ENCODE data around the gene ATP11A.
"Not testable (repeated sequence)": the region's sequence is repeated elsewhere in the genome, so short reads cannot be mapped to it uniquely, and the experiment has no call there.

The ATP11A gene

GRCh38 chr13:112869202-112870050 lies 179.6 kb downstream of the ATP11A start:
- Histone ChIP-seq H3K9ac (ENCODE audit: low read length) (no peak overlapping the region), H3K4me3 (ENCODE audit: low read length) (no peak overlapping the region), H2AFZ (ENCODE audit: low read depth, low read length) (no peak overlapping the region), H3K27ac (ENCODE audit: low read length) (no peak overlapping the region), H3K79me2 (ENCODE audit: low read length) (no peaks in the 10 kb centered on the region), H3K27me3 (ENCODE audit: low read depth, low read length) (no peaks in the 10 kb centered on the region), H3K4me2 (ENCODE audit: low read length) (no peak overlapping the region), H3K4me1 (ENCODE audit: low read length) (peaks cover 6% of the 10 kb centered on the region; the same call in 1 of the 2 replicates), H4K20me1 (ENCODE audit: insufficient read depth, low read length) (peaks cover 6% of the 10 kb centered on the region; the same call in 1 of the 2 replicates), H3K9me3 (ENCODE audit: insufficient read depth, low read length) (no peaks in the 10 kb centered on the region), H3K36me3 (replicated peaks; ENCODE audit: low read depth, low read length) (peaks cover 17% of the 10 kb centered on the region)
- TF ChIP-seq CTCF (IDR thresholded peaks at IDR 0.05; ENCODE audit: low read depth, low read length) (no peak), EZH2phosphoT487 (IDR thresholded peaks at IDR 0.05; ENCODE audit: low read depth) (no peak)

GRCh38 chr13:112870051-112870331 lies 180.2 kb downstream of the ATP11A start:
- H3K36me3 ChIP-seq (replicated peaks; ENCODE audit: low read depth, low read length) = peaks cover 17% of the 10 kb centered on the region
- no peak overlapping the region for H3K27ac ChIP-seq (ENCODE audit: low read length)
- no peak for TF ChIP-seq EZH2phosphoT487 (IDR thresholded peaks at IDR 0.05; ENCODE audit: low read depth)
- H3K4me1 ChIP-seq (ENCODE audit: low read length) = peaks cover 6% of the 10 kb centered on the region; the same call in 1 of the 2 replicates
- H3K9ac ChIP-seq (ENCODE audit: low read length) = no peak overlapping the region
- no peaks in the 10 kb centered on the region for H3K27me3 ChIP-seq (ENCODE audit: low read depth, low read length)
- H3K4me3 ChIP-seq (ENCODE audit: low read length) = no peak overlapping the region
- no peak overlapping the region for H2AFZ ChIP-seq (ENCODE audit: low read depth, low read length)
- H4K20me1 ChIP-seq (ENCODE audit: insufficient read depth, low read length) = peaks cover 6% of the 10 kb centered on the region; the same call in 1 of the 2 replicates
- no peak overlapping the region for H3K4me2 ChIP-seq (ENCODE audit: low read length)
- H3K9me3 ChIP-seq (ENCODE audit: insufficient read depth, low read length) = no peaks in the 10 kb centered on the region
- no peaks in the 10 kb centered on the region for H3K79me2 ChIP-seq (ENCODE audit: low read length)

DNA sequence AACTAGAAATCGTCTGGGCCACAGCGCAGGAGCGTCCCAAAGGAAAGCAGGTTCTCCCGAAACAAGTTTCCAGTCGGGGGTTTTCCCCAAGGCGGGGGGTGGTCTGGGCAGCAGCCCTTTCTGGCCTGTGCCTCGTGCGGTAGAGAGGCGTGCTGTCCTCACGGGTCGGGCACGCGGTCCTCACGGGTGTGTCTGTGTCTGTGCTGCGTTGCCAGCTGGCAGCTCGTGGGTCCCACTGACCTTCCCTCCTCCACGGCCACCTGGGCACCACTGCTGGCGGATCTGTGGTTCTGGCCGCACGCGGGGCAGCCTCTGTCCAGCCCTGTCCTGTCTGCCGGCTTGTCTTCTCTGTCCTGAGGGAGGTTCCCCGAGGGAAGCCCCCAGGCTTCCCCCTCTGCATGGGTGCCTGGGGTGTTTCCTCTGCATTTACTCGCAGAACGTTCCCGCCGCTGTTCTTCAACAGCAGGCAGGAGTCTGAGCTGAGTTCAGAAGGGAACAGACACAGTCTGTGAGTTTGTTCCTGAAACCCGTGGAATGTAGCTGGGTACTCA lies 181.0 kb downstream of the ATP11A start:
- H4K20me1 ChIP-seq (ENCODE audit: insufficient read depth, low read length) = peaks cover 6% of the 10 kb centered on the region; the same call in 1 of the 2 replicates
- no peak overlapping the region for H3K4me3 ChIP-seq (ENCODE audit: low read length)
- peaks cover 19% of the 10 kb centered on the region for H3K36me3 ChIP-seq (replicated peaks; ENCODE audit: low read depth, low read length)
- TF ChIP-seq CTCF (IDR thresholded peaks at IDR 0.05; ENCODE audit: low read depth, low read length) (no peak), EZH2phosphoT487 (IDR thresholded peaks at IDR 0.05; ENCODE audit: low read depth) (no peak)
- no peaks in the 10 kb centered on the region for H3K9me3 ChIP-seq (ENCODE audit: insufficient read depth, low read length)
- no peaks in the 10 kb centered on the region for H3K27me3 ChIP-seq (ENCODE audit: low read depth, low read length)
- no peak overlapping the region for H3K27ac ChIP-seq (ENCODE audit: low read length)
- H2AFZ ChIP-seq (ENCODE audit: low read depth, low read length) = no peak overlapping the region
- H3K4me1 ChIP-seq (ENCODE audit: low read length) = peaks cover 6% of the 10 kb centered on the region; the same call in 1 of the 2 replicates
- H3K9ac ChIP-seq (ENCODE audit: low read length) = no peak overlapping the region
- H3K79me2 ChIP-seq (ENCODE audit: low read length) = no peaks in the 10 kb centered on the region
- H3K4me2 ChIP-seq (ENCODE audit: low read length) = no peak overlapping the region

GRCh38 chr13:112871742-112872141 lies 181.9 kb downstream of the ATP11A start:
- TF ChIP-seq CTCF (IDR thresholded peaks at IDR 0.05; ENCODE audit: low read depth, low read length) = no peak
- Histone ChIP-seq H3K4me2 (ENCODE audit: low read length) (no peak overlapping the region), H3K9me3 (ENCODE audit: insufficient read depth, low read length) (no peaks in the 10 kb centered on the region), H3K27me3 (ENCODE audit: low read depth, low read length) (no peaks in the 10 kb centered on the region), H3K4me3 (ENCODE audit: low read length) (no peak overlapping the region), H3K36me3 (replicated peaks; ENCODE audit: low read depth, low read length) (peaks cover 15% of the 10 kb centered on the region), H3K27ac (ENCODE audit: low read length) (no peak overlapping the region), H3K79me2 (ENCODE audit: low read length) (no peaks in the 10 kb centered on the region), H3K4me1 (ENCODE audit: low read length) (peaks cover 6% of the 10 kb centered on the region; the same call in 1 of the 2 replicates), H2AFZ (ENCODE audit: low read depth, low read length) (no peak overlapping the region), H4K20me1 (ENCODE audit: insufficient read depth, low read length) (peaks cover 6% of the 10 kb centered on the region; the same call in 1 of the 2 replicates), H3K9ac (ENCODE audit: low read length) (no peak overlapping the region)

DNA sequence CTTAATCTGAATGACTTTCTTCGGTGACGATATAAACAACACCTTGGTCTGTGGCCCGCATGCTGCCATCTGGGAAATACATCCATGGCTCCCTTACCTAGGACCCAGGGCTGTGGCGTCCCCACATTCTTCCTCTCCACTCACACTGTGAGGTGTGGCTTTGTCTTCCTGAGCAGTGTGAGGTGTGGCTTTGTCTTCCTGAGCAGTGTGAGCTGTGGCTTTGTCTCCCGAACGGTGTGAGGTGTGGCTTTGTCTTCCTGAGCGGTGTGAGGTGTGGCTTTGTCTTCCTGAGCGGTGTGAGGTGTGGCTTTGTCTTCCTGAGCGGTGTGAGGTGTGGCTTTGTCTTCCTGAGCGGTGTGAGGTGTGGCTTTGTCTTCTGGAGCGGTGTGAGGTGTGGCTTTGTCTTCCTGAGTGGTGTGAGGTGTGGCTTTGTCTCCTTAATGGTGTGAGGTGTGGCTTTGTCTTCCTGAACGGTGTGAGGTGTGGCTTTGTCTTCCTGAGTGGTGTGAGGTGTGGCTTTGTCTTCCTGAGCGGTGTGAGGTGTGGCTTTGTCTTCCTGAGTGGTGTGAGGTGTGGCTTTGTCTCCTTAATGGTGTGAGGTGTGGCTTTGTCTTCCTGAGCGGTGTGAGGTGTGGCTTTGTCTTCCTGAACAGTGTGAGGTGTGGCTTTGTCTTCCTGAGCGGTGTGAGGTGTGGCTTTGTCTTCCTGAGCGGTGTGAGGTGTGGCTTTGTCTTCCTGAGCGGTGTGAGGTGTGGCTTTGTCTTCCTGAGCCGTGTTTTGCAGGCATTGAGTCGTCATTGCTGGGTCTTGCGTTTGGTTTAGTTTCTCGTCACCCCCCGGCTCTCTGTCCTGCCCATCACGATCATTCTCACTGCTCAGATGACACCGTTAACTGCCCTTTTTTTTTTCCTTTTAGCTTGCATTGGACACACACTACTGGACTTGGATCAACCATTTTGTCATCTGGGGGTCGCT lies 183.1 kb downstream of the ATP11A start:
- H3K9ac ChIP-seq (ENCODE audit: low read length); H3K4me3 ChIP-seq (ENCODE audit: low read length); H3K4me2 ChIP-seq (ENCODE audit: low read length); H3K4me1 ChIP-seq (ENCODE audit: low read length); H3K36me3 ChIP-seq (replicated peaks; ENCODE audit: low read depth, low read length); H4K20me1 ChIP-seq (ENCODE audit: insufficient read depth, low read length); H3K27ac ChIP-seq (ENCODE audit: low read length); H3K79me2 ChIP-seq (ENCODE audit: low read length); H3K27me3 ChIP-seq (ENCODE audit: low read depth, low read length); H2AFZ ChIP-seq (ENCODE audit: low read depth, low read length); H3K9me3 ChIP-seq (ENCODE audit: insufficient read depth, low read length): not testable (repeated sequence)
